ENCODE measurements around the gene GIT1. TPM values are rescaled to one million over a fixed set of nuclear protein-coding genes. Genes with fewer than 3 reads are reported as not detected.

GIT1 gene
- total RNA-seq, 1 donor from 2014 or later, result 54.9 TPM

GRCh38 chr17:29557085-29557738, 32.2 kb downstream of the GIT1 start:
- H3K36me3 Mint-ChIP-seq (ENCODE audit: insufficient read depth), result no peaks in the 10 kb centered on the region
- peaks cover 22% of the 10 kb centered on the region for H3K4me1 Mint-ChIP-seq (ENCODE audit: low read depth)
- no peak overlapping the region for H3K27ac Mint-ChIP-seq
- DNase-seq (ENCODE audit: low spot score, unreplicated experiment), result no peak
- peaks cover 54% of the 10 kb centered on the region for H3K27me3 Mint-ChIP-seq
- no peak for TF ChIP-seq CTCF (IDR thresholded peaks at IDR 0.05; ENCODE audit: unreplicated experiment)
- H3K4me3 Mint-ChIP-seq (ENCODE audit: low read depth), result no peak overlapping the region
- H3K9me3 Mint-ChIP-seq (ENCODE audit: low read depth), result no peaks in the 10 kb centered on the region

DNA sequence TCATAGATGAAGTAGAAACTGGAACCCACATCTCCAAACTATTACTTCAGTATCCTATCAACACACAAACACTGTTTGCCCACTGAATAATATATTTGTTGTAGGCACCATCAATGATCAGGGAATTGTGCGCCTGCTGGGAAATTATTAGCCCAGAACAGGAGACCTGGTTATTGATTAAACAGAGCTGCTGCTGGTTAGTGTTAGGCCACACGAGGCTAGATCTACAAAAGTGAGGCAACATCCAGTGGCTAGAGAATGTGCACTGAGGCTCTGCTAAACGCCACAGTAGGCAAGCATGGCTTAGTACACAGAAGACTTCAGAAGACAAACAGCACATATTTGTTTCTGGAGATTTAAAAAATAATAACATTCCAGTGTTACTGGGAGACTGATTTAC, 33.6 kb downstream of the GIT1 start:
- no peaks in the 10 kb centered on the region for H3K9me3 Mint-ChIP-seq (ENCODE audit: low read depth)
- DNase-seq (ENCODE audit: low spot score, unreplicated experiment), result peak; percentile 23
- H3K4me1 Mint-ChIP-seq (ENCODE audit: low read depth), result peaks cover 22% of the 10 kb centered on the region
- H3K36me3 Mint-ChIP-seq (ENCODE audit: insufficient read depth), result no peaks in the 10 kb centered on the region
- H3K4me3 Mint-ChIP-seq (ENCODE audit: low read depth), result no peak overlapping the region
- H3K27ac Mint-ChIP-seq, result peak overlapping the region; percentile 41
- no peak for TF ChIP-seq CTCF (IDR thresholded peaks at IDR 0.05; ENCODE audit: unreplicated experiment)
- peaks cover 40% of the 10 kb centered on the region for H3K27me3 Mint-ChIP-seq

- Mint-ChIP-seq H3K27ac (no peak overlapping the region), H3K36me3 (ENCODE audit: insufficient read depth) (peaks cover 8% of the 10 kb centered on the region), H3K4me1 (ENCODE audit: low read depth) (no peaks in the 10 kb centered on the region), H3K4me3 (ENCODE audit: low read depth) (no peak overlapping the region), H3K9me3 (ENCODE audit: low read depth) (no peaks in the 10 kb centered on the region), H3K27me3 (peaks cover 2% of the 10 kb centered on the region)
- no peak for DNase-seq (ENCODE audit: low spot score, unreplicated experiment)
- no peak for TF ChIP-seq CTCF (IDR thresholded peaks at IDR 0.05; ENCODE audit: unreplicated experiment)
Observed at GRCh38 chr17:29549177-29549923, 40.1 kb downstream of the GIT1 start.

DNA sequence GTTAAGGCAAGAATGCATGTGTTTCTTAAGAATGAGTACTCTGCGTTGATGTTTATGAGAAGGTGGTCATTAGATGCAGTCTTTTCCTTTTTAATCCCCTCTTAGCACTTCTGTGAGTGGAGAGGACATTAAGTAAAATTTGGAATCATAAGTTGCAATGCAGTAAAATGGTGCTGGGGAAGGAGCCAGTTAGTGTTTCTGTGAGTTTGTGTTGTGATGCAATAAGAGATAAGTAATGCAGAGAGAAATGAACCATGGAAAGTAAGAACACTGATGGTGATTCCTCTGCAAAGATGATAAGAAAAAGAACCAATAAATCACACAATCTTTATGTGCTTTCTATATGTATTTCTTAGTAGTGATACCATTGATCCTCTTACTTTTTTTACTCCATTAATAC, 42.6 kb downstream of the GIT1 start:
- Mint-ChIP-seq H3K9me3 (ENCODE audit: low read depth) (no peaks in the 10 kb centered on the region), H3K36me3 (ENCODE audit: insufficient read depth) (peaks cover 22% of the 10 kb centered on the region), H3K4me3 (ENCODE audit: low read depth) (no peak overlapping the region), H3K27me3 (no peaks in the 10 kb centered on the region), H3K27ac (peak overlapping the region; percentile 41), H3K4me1 (ENCODE audit: low read depth) (peaks cover 7% of the 10 kb centered on the region)
- no peak for DNase-seq (ENCODE audit: low spot score, unreplicated experiment)
- no peak for TF ChIP-seq CTCF (IDR thresholded peaks at IDR 0.05; ENCODE audit: unreplicated experiment)

DNA sequence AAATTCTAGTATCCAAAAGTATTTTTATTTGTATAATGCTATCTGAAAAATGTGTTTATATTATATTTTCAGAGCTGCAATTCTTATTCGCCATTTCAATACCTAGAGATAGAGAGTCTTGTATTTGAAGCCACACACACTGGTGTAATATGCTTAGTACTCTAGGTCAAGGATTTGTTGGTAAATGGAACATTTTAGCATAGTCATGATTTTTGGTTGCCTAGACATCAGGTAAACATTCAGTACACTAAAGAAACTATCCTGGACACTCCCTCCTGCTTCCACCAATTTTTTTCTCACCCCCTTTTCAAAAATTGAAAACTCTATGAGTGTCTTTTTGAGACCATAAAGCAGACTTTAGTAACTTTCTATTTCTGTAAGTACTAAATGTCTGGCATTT, 43.4 kb downstream of the GIT1 start:
- TF ChIP-seq CTCF (IDR thresholded peaks at IDR 0.05; ENCODE audit: unreplicated experiment), result no peak
- Mint-ChIP-seq H3K9me3 (ENCODE audit: low read depth) (no peaks in the 10 kb centered on the region), H3K27me3 (no peaks in the 10 kb centered on the region), H3K4me3 (ENCODE audit: low read depth) (no peak overlapping the region), H3K27ac (no peak overlapping the region), H3K36me3 (ENCODE audit: insufficient read depth) (peaks cover 22% of the 10 kb centered on the region), H3K4me1 (ENCODE audit: low read depth) (peaks cover 7% of the 10 kb centered on the region)
- no peak for DNase-seq (ENCODE audit: low spot score, unreplicated experiment)

Data from progenitor cell of endocrine pancreas (in vitro differentiated cells).